Fibroblast of pulmonary artery (primary cell): ENCODE data around the gene PTOV1.

ENCODE experiments used
- DNase-seq: peaks from one replicate; pipeline ENCODE4 v3.0.0-alpha.2; 2010; ENCODE audit warnings: low read depth
- H3K4me3 ChIP-seq: replicated peaks from 2 replicates; pipeline ENCODE4 v1.5.1; 2011; ENCODE audit warnings: low read depth, mild to moderate bottlenecking, control low read depth, low read length, moderate library complexity
- TF ChIP-seq, protein P1 (sequence below): IDR thresholded peaks from 2 replicates; pipeline ENCODE4 v1.5.1; 2011; ENCODE audit warnings: mild to moderate bottlenecking, control low read depth, low read length, inconsistent platforms; ENCODE audit errors: missing control alignments

Gene PTOV1

DNA sequence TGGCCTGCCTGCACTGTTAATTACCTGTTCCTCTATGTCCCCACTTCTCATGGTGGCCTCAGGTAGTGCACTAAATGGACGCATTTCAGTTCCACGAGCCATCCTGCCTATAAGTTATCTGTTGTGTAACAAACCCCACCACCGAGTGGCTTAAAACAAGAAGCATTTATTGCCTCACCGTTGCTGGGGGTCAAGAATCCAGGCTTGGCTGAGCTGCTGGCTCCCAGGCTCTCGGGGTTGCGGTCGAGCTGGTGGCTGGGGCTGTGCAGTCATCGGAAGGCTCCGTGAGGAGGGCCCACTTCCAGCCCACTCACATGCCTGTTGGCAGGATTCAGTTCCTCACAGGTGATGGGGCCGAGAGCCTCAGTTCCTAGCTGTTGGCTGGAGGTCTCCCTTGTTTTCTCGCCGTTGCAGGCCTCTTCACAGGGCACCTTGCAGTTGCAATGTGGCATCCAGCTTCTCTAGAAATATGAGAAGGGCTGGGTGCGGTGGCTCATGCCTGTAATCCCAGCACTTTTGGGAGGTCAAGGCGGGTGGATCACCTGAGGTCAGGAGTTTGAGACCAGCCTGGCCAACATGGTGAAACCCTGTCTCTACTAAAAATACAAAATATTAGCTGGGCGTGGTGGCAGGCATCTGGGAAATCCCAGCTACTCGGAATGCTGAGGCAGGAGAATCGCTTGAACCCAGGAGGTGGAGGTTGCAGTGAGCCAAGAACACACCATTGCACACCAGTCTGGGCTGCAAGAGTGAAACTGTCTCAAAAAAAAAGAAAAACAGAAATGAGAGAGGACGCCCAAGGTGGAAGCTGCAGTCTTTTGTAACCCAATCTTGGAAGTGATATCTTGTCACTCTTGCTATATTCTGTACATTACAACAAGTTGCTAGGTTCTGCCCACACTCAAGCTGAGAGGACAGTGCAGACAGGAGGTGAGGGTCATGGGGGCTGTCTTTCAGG lies 6.5 kb upstream of the PTOV1 start:
- no peak overlapping the region for H3K4me3 ChIP-seq
- DNase-seq: no peak
- TF ChIP-seq, protein P1, sequence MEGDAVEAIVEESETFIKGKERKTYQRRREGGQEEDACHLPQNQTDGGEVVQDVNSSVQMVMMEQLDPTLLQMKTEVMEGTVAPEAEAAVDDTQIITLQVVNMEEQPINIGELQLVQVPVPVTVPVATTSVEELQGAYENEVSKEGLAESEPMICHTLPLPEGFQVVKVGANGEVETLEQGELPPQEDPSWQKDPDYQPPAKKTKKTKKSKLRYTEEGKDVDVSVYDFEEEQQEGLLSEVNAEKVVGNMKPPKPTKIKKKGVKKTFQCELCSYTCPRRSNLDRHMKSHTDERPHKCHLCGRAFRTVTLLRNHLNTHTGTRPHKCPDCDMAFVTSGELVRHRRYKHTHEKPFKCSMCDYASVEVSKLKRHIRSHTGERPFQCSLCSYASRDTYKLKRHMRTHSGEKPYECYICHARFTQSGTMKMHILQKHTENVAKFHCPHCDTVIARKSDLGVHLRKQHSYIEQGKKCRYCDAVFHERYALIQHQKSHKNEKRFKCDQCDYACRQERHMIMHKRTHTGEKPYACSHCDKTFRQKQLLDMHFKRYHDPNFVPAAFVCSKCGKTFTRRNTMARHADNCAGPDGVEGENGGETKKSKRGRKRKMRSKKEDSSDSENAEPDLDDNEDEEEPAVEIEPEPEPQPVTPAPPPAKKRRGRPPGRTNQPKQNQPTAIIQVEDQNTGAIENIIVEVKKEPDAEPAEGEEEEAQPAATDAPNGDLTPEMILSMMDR: no peak

DNA sequence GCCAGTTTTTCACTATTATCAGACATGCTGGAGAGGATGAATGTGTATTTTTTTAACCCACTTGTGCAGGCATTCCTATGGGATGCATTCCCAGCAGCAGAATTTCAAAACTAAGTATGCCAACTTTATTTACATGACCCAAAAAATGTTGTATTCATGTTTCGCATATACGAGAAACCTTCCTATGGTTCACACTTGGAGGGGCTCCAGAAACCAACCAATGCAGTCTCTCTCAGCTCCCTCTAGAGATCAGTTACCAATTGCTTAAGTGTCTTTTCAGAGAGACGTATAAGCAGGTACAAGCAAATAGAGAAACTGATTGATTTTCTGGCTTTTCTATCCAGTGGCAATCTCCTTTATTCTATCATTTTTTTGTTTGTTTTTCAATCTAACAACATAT lies 5.5 kb upstream of the PTOV1 start:
- H3K4me3 ChIP-seq: no peak overlapping the region
- no peak for DNase-seq
- TF ChIP-seq, protein P1: no peak

DNA sequence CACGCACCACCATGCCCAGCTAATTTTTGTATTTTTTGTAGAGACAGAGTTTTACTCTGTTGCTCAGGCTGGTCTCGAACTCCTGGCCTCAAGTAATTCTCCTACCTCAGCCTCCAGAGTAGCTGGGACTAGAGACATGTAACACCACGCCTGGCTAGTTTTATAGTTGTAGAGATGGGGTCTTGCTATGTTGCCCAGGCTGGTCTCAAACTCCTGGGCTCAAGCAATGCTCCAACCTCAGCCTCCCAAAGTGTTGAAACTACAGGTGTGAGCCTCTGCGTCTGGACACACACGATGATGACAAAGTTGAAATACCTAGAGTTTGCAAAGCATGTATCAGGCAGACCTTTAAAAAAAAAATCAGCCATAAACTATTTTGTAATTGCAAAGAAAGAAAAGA lies 4.6 kb upstream of the PTOV1 start:
- no peak for DNase-seq
- no peak overlapping the region for H3K4me3 ChIP-seq
- TF ChIP-seq, protein P1: no peak

DNA sequence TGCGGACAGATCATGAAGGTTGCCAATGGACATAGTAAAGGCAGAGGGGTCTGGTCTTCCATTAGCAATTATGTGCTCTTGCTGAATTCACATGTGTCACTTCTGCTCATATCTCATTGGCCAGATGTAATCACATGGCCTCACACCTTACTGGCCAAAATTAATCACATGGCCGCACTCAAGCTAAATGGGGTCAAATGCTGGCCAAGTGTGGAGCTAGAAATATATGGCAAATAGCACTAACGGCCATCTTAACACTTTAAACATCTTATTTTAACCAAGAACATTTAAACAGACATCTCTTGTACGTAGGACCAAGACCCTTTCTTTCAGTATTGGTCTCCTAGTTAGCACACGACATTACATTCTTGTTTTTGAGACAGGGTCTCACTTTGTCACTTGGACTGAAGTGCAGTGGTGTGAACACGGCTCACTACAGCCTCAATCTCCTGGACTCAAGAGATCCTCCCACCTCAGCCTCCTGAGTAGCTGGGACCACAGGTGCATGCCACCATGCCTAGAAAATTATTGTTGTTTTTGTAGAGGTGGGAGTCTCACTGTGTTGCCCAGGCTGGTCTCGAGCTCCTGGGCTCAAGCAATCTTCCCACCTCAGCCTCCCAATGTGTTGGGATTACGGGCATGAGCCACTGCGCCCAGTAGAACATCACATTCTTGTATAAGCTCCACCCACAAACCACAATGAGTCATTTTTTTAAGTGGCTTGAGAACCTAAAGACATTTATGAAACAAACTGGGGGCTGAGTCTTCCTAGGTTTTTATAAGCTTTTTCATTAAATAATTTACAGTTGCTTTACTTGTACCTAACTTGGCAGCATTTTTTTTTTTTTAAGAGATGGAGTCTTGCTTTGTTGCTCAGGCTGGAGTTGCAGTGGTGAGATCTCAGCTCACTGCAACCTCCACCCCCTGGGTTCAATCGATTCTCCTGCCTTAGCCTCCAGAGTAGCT lies 2.9 kb upstream of the PTOV1 start:
- peak; percentile 85 for DNase-seq
- H3K4me3 ChIP-seq: no peak overlapping the region
- TF ChIP-seq, protein P1: no peak

DNA sequence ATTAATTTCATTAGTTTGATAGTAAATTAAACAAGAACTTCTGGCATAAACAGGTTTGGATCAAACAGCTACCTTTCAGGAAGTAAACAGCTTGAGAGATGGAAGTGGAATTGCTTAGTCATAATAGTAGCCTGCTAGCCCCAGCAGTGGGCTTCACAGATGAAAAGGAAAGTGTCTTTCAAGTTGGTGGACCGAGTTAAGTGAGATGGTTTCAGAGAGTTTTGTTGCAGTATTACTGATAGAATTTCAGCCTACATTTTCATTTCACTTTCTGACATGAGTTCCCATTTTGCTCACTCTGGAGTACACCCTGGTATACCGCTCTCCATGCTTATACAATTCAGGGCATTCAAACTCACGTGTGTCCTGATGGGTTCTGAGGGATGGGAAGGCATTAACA lies 2.0 kb upstream of the PTOV1 start:
- no peak for DNase-seq

DNA sequence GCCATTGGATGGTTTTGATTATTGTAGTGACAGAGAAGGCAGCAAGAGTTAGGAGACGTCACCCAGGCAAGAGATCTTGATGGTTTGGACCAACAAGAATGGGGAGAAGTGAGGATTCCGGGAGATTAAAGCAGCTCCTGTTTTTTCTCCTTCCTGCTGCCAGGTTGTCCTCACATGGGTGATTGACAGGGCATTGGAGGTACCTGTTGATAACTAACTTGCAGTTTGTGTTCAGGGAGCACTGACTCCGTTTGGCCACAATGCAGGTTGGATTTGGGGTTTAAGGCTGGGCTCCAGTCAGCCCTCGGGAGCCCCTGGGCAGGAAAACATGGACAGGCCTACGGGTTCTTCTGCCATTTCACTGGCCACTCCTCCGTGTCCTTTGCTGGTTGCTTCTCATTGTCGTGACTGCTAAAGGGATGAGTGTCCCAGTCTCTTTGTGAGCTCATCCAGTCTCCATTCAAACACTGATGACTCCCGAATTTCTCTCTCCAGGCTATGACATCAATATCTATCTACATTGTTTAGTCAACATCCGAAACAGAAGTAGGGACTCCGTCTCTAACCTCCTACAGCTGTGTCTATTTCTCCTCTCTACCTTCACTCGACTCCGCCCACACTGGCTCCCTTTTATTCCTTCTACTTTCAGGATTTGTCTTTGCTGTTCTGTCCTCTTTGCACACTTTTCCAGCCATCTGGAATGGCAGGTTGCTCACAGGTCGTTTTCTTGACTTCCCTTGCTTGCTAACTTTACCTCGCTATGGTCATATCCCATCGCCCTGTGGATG lies 1.3 kb upstream of the PTOV1 start:
- TF ChIP-seq, protein P1: no peak
- H3K4me3 ChIP-seq: peak overlapping the region; percentile 63
- no peak for DNase-seq

More for the DNA sequence above, 2.0 kb upstream of the PTOV1 start:
- TF ChIP-seq, protein P1: no peak
- H3K4me3 ChIP-seq: no peak overlapping the region
